H1 (cell line): ENCODE measurements around the gene EDEM1. TPM values are rescaled to one million over a fixed set of nuclear protein-coding genes. Genes with fewer than 3 reads are reported as not detected.

Experiments used
- CTCF ChIA-PET: fragments of 300-600 bp; sonication (Branson Sonifier 250); formaldehyde crosslinking; loops from one replicate; lab custom pipeline; 2021; ENCODE audit not compliant: partially characterized antibody; lab: Charles Lee
- POLR2A ChIA-PET: fragments of 300-600 bp; sonication (Branson Sonifier 250); formaldehyde crosslinking; loops from one replicate; lab custom pipeline; 2021; ENCODE audit warnings: inconsistent platforms; ENCODE audit not compliant: partially characterized antibody; lab: Charles Lee
- DNase-seq, 2 experiments: peaks; one replicate each; pipeline versions ENCODE4 v3.0.0 to v3.0.0-alpha.2; 2010 to 2022; ENCODE audit warnings: low spot score in 2 of 2, low read depth in 1 of 2, mixed read lengths in 1 of 2
- FAIRE-seq: peaks from 2 replicates; lab custom pipeline; 2011; peaks lifted over from hg19 to GRCh38; lab: Jason Lieb, UNC
- H2AFZ ChIP-seq: 2 replicates; pipeline ENCODE4 v1.8.1; 2012; ENCODE audit warnings: low read length, inconsistent platforms
- H2AK5ac ChIP-seq: 2 replicates; pipeline ENCODE4 v1.6.1; 2013; ENCODE audit warnings: low read depth, low read length
- H2BK120ac ChIP-seq: replicated peaks from 2 replicates; pipeline ENCODE3; 2013; ENCODE audit warnings: low read depth, low read length, inconsistent platforms
- H2BK12ac ChIP-seq: 2 replicates; pipeline ENCODE4 v1.6.1; 2013; ENCODE audit warnings: low read depth, low read length
- H2BK15ac ChIP-seq: 2 replicates; pipeline ENCODE4 v1.6.1; 2013; ENCODE audit warnings: low read length
- H2BK20ac ChIP-seq: 2 replicates; pipeline ENCODE4 v1.6.1; 2013; ENCODE audit warnings: low read length
- H2BK5ac ChIP-seq: 2 replicates; pipeline ENCODE4 v1.6.1; 2013; ENCODE audit warnings: low read depth, low read length
- H3K14ac ChIP-seq: 2 replicates; pipeline ENCODE4 v1.6.1; 2013; ENCODE audit warnings: inconsistent platforms; ENCODE audit not compliant: insufficient read length
- H3K18ac ChIP-seq: 2 replicates; pipeline ENCODE4 v1.6.1; 2013; ENCODE audit warnings: low read length; ENCODE audit errors: extremely low read depth
- H3K23ac ChIP-seq: 2 replicates; pipeline ENCODE4 v1.6.1; 2013; ENCODE audit warnings: inconsistent platforms; ENCODE audit not compliant: insufficient read length
- H3K23me2 ChIP-seq: 2 replicates; pipeline ENCODE4 v1.6.1; 2013; ENCODE audit warnings: low read depth, low read length
- H3K27ac ChIP-seq: 2 replicates; pipeline ENCODE4 v1.6.1; 2011; ENCODE audit warnings: low read depth, low read length, inconsistent platforms
- H3K27me3 ChIP-seq, 4 experiments: replicated peaks in 1 of 4; 1 replicate in 1 of 4; 2 replicates in 3 of 4; pipeline versions ENCODE4 v1.6.1 to v1.8.1; 2011 to 2013; ENCODE audit warnings: low read length in 3 of 4, mild to moderate bottlenecking in 3 of 4, inconsistent platforms in 2 of 4, mixed read lengths in 2 of 4, moderate library complexity in 1 of 4; ENCODE audit not compliant: control insufficient read depth in 3 of 4, insufficient read depth in 3 of 4; ENCODE audit errors: extremely low read depth in 1 of 4
- H3K36me3 ChIP-seq, 4 experiments: 2 replicates each; pipeline versions ENCODE4 v1.6.1 to v1.8.1; 2011 to 2013; ENCODE audit warnings: mild to moderate bottlenecking in 4 of 4, low read length in 3 of 4, moderate library complexity in 2 of 4, control low read depth in 1 of 4, inconsistent platforms in 1 of 4; ENCODE audit not compliant: insufficient read depth in 4 of 4, control insufficient read depth in 2 of 4
- H3K4ac ChIP-seq: replicated peaks from 2 replicates; pipeline ENCODE3; 2013; ENCODE audit warnings: low read length, low read depth, mixed read lengths, inconsistent platforms; ENCODE audit not compliant: insufficient read length
- H3K4me1 ChIP-seq, 4 experiments: replicated peaks in 1 of 4; 1 replicate in 1 of 4; 2 replicates in 3 of 4; pipeline versions ENCODE4 v1.6.1 to v1.8.1; 2011 to 2013; ENCODE audit warnings: low read length in 3 of 4, inconsistent platforms in 2 of 4, mixed read lengths in 1 of 4; ENCODE audit not compliant: insufficient read depth in 4 of 4, control insufficient read depth in 3 of 4
- H3K4me2 ChIP-seq, 2 experiments: 2 replicates each; pipeline versions ENCODE4 v1.6.1 to v1.8.1; 2011 to 2013; ENCODE audit warnings: low read depth in 2 of 2, low read length in 2 of 2, control low read depth in 1 of 2, inconsistent platforms in 1 of 2, mild to moderate bottlenecking in 1 of 2; ENCODE audit not compliant: insufficient read depth in 1 of 2
- H3K4me3 ChIP-seq, 4 experiments: fragments of 200-600, 300-600 bp in 1 of 4; sonication (generic), shearing (Covaris generic), sonication (Bioruptor Twin) in 1 of 4; 2 replicates each; pipeline versions ENCODE4 v1.5.1 to v1.8.1; 2011 to 2016; ENCODE audit warnings: low read length in 4 of 4, low read depth in 3 of 4, control low read depth in 2 of 4, inconsistent platforms in 2 of 4, mild to moderate bottlenecking in 2 of 4, mixed read lengths in 1 of 4, moderate library complexity in 1 of 4; ENCODE audit not compliant: insufficient read depth in 2 of 4; ENCODE audit errors: extremely low read depth in 1 of 4
- H3K56ac ChIP-seq: replicated peaks from 2 replicates; pipeline ENCODE3; 2013; ENCODE audit warnings: low read depth, mild to moderate bottlenecking, mixed read lengths, low read length, inconsistent platforms; ENCODE audit not compliant: insufficient read length
- H3K79me1 ChIP-seq: 2 replicates; pipeline ENCODE4 v1.6.1; 2013; ENCODE audit warnings: low read depth, low read length, control low read depth
- H3K79me2 ChIP-seq, 2 experiments: 2 replicates each; pipeline versions ENCODE4 v1.6.1 to v1.8.1; 2012 to 2013; ENCODE audit warnings: low read length in 2 of 2, mild to moderate bottlenecking in 2 of 2, inconsistent platforms in 1 of 2; ENCODE audit not compliant: insufficient read depth in 2 of 2, control insufficient read depth in 1 of 2
- H3K9ac ChIP-seq, 4 experiments: replicated peaks in 1 of 4; 1 replicate in 1 of 4; 2 replicates in 3 of 4; pipeline versions ENCODE4 v1.6.1 to v1.8.1; 2011 to 2013; ENCODE audit warnings: low read depth in 3 of 4, low read length in 3 of 4, control low read depth in 2 of 4, mild to moderate bottlenecking in 2 of 4, moderate library complexity in 2 of 4, inconsistent platforms in 1 of 4; ENCODE audit errors: extremely low read depth in 1 of 4
- H3K9me3 ChIP-seq, 2 experiments: 2 replicates each; pipeline versions ENCODE4 v1.6.1 to v1.8.1; 2012 to 2013; ENCODE audit warnings: mild to moderate bottlenecking in 2 of 2, moderate library complexity in 2 of 2, control low read depth in 1 of 2, inconsistent platforms in 1 of 2, low read depth in 1 of 2, low read length in 1 of 2, mixed read lengths in 1 of 2; ENCODE audit not compliant: insufficient read depth in 2 of 2
- H4K20me1 ChIP-seq, 2 experiments: replicated peaks in 1 of 2; 2 replicates each; pipeline versions ENCODE3 to v1.8.1; 2011 to 2013; ENCODE audit warnings: inconsistent platforms in 2 of 2, low read length in 2 of 2, mild to moderate bottlenecking in 1 of 2; ENCODE audit not compliant: insufficient read depth in 2 of 2, control insufficient read depth in 1 of 2
- H4K5ac ChIP-seq: 2 replicates; pipeline ENCODE4 v1.6.1; 2013; ENCODE audit warnings: low read length, low read depth, mixed read lengths, inconsistent platforms; ENCODE audit not compliant: insufficient read length
- H4K8ac ChIP-seq: 2 replicates; pipeline ENCODE4 v1.8.0; 2013; ENCODE audit warnings: mild to moderate bottlenecking, moderate library complexity, low read length, inconsistent platforms; ENCODE audit not compliant: insufficient read depth; ENCODE audit errors: extremely low read depth
- H4K91ac ChIP-seq: replicated peaks from 2 replicates; pipeline ENCODE3; 2013; ENCODE audit warnings: low read length, mixed read lengths, inconsistent platforms; ENCODE audit not compliant: insufficient read length
- CHD2 ChIP-seq: IDR thresholded peaks from 2 replicates; pipeline ENCODE4 v1.6.1; 2012; ENCODE audit warnings: low read length, improper control_type of control experiment
- MAFK ChIP-seq: IDR thresholded peaks from 2 replicates; pipeline ENCODE4 v1.6.1; 2012; ENCODE audit warnings: low read depth, mild to moderate bottlenecking, improper control_type of control experiment, low read length
- MAX ChIP-seq: IDR thresholded peaks from 2 replicates; pipeline ENCODE4 v1.6.1; 2012; ENCODE audit warnings: inconsistent platforms
- POLR2AphosphoS5 ChIP-seq: IDR thresholded peaks from 2 replicates; pipeline ENCODE4 v1.6.1; 2011; ENCODE audit warnings: low read depth, low read length
- WGBS, 2 experiments: shearing (Covaris generic) in 1 of 2; methylation state at CpG; one replicate each; pipeline versions ENCODE4 v1.1.6 to v1.1.7; 2013 to 2015; ENCODE audit warnings: low lambda C conversion rate in 2 of 2, mixed read lengths in 2 of 2, inconsistent platforms in 1 of 2, low coverage in 1 of 2, missing lambda C conversion rate in 1 of 2; ENCODE audit not compliant: insufficient replicate concordance in 2 of 2, insufficient coverage in 1 of 2, insufficient read length in 1 of 2; ENCODE audit errors: extremely low coverage in 1 of 2, missing lambda C conversion rate in 1 of 2; 5-methylcytosine and 5-hydroxymethylcytosine counted together
- polyA plus RNA-seq, 7 experiments: library from polyadenylated mRNA; depleted of rRNA in 3 of 7; stranded (reverse) in 5 of 7; unstranded in 2 of 7; fragments of >200 nt in 5 of 7; fragments of 200-250 nt in 2 of 7; gene quantifications; 1 replicate in 5 of 7; 2 replicates in 1 of 7; 4 replicates in 1 of 7; pipeline versions ENCODE4 v1.2.1 to v1.2.3, GENCODE V29; 2011 to 2013; ENCODE audit warnings: missing spikeins in 2 of 7, mixed read lengths in 2 of 7
- total RNA-seq: library from RNA; stranded (reverse); fragmentation: NEBNext Ultra II Directional; extraction: Animal tissue kit (Norgen Biotek cat#: 25700); gene quantifications from 2 replicates; pipeline ENCODE4 v1.2.1, GENCODE V29; 2021
- TF ChIP-seq, protein P1 (sequence below): IDR thresholded peaks from 2 replicates; pipeline ENCODE4 v1.6.1; 2011; ENCODE audit warnings: low read depth, mild to moderate bottlenecking, low read length; ENCODE audit not compliant: insufficient read depth

Gene EDEM1
- total and polyA plus RNA-seq, 2 of the 8 experiments (the other 6 are each of a cell fraction or from before 2014, with no cell fraction given) = 4.8 to 16.4 TPM

DNA sequence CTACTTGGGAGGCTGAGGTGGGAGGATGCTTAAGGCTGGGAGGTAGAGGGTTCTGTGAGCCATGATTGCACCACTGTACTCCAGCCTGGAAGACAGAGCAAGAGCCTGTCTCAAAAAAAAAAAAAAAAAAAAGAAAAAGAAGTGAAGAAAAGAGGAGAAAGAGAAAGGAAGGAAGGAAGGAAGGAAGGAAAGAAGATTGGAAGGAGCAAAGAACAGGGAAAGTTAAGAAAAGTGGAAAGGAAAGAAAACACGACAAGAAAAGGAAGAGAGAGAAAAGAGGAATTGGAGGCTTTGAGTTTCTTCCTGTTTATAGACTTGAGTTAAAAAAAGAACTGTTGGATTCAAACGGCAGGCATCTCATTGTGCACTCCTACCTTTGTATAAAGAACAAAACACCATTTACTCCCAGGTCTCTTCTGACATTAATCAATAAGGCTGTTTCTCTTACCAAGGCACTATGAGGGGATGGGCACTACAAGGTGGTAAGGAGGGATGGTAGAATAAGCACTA lies 73.5 kb downstream of the EDEM1 start:
- Histone ChIP-seq H3K9me3 (no peaks in the 10 kb centered on the region), H3K23me2 (no peaks in the 10 kb centered on the region), H3K27me3 (no peaks in the 10 kb centered on the region), H3K18ac (no peak overlapping the region), H3K14ac (no peak overlapping the region), H2BK12ac (no peak overlapping the region), H4K91ac (no peak overlapping the region), H2BK15ac (no peak overlapping the region), H3K36me3 (no peaks in the 10 kb centered on the region), H3K9ac (no peak overlapping the region), H3K4ac (no peak overlapping the region), H3K79me2 (no peaks in the 10 kb centered on the region), H3K56ac (no peak overlapping the region), H4K20me1 (no peaks in the 10 kb centered on the region), H3K4me3 (no peak overlapping the region), H2BK20ac (no peak overlapping the region), H3K27ac (no peak overlapping the region), H3K79me1 (no peaks in the 10 kb centered on the region), H3K4me2 (no peak overlapping the region), H3K4me1 (no peaks in the 10 kb centered on the region), H2AFZ (no peak overlapping the region; the same call in 1 of the 2 replicates), H4K8ac (no peak overlapping the region), H3K23ac (no peak overlapping the region), H4K5ac (no peak overlapping the region), H2BK120ac (no peak overlapping the region), H2BK5ac (no peak overlapping the region), H2AK5ac (no peak overlapping the region)
- no peak for FAIRE-seq
- DNase-seq = no peak
- ChIA-PET CTCF (no interaction called here), POLR2A (no interaction called here)
- 80% methylated on average over 2 of the region's 2 CpGs; no CpG with 5 or more reads in 1 of the 2 experiments for WGBS, 2 experiments
- TF ChIP-seq, protein P1, sequence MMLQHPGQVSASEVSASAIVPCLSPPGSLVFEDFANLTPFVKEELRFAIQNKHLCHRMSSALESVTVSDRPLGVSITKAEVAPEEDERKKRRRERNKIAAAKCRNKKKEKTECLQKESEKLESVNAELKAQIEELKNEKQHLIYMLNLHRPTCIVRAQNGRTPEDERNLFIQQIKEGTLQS = no peak
- no peak for TF ChIP-seq POLR2AphosphoS5
- TF ChIP-seq MAX = no peak
- TF ChIP-seq MAFK = no peak
- TF ChIP-seq CHD2 = no peak
